Cardiac fibroblast (primary cell): Measurements from ENCODE around the gene VPS37C.

Experiments
- DNase-seq, 2 donors: peaks; one replicate each; pipeline versions ENCODE4 v3.0.0 to v3.0.0-alpha.2; 2010; ENCODE audit warnings: low read depth in 2 of 2
- H3K4me3 ChIP-seq, 2 donors: replicated peaks in 1 of 2; 1 replicate in 1 of 2; 2 replicates in 1 of 2; pipeline ENCODE4 v1.5.1; 2011; ENCODE audit warnings: low read depth in 2 of 2, low read length in 2 of 2, mild to moderate bottlenecking in 2 of 2, moderate library complexity in 1 of 2
- CTCF ChIP-seq: IDR thresholded peaks from one replicate; pipeline ENCODE4 v1.5.1; 2011; ENCODE audit warnings: low read depth, mild to moderate bottlenecking, low read length, inconsistent platforms

Gene VPS37C

GRCh38 chr11:61118004-61118403, 43.2 kb downstream of the VPS37C start:
- DNase-seq = no peak
- no peak for TF ChIP-seq CTCF
- H3K4me3 ChIP-seq = no peak overlapping the region

GRCh38 chr11:61117168-61117520, 44.1 kb downstream of the VPS37C start:
- H3K4me3 ChIP-seq = no peak overlapping the region
- no peak for DNase-seq
- no peak for TF ChIP-seq CTCF

- no peak overlapping the region for H3K4me3 ChIP-seq
- DNase-seq = no peak
- no peak for TF ChIP-seq CTCF
These were observed 44.6 kb downstream of the VPS37C start for GRCh38 chr11:61116426-61117167.

- H3K4me3 ChIP-seq = no peak overlapping the region
- no peak for TF ChIP-seq CTCF
- no peak for DNase-seq
These were observed 45.6 kb downstream of the VPS37C start for GRCh38 chr11:61115498-61116224.

- no peak for TF ChIP-seq CTCF
- DNase-seq = no peak
- H3K4me3 ChIP-seq = no peak overlapping the region
These were observed 46.3 kb downstream of the VPS37C start for GRCh38 chr11:61114913-61115312.

- no peak for DNase-seq
- no peak for TF ChIP-seq CTCF
- no peak overlapping the region for H3K4me3 ChIP-seq
These were observed 48.0 kb downstream of the VPS37C start for GRCh38 chr11:61113201-61113600.

- H3K4me3 ChIP-seq = no peak overlapping the region
- no peak for DNase-seq
- no peak for TF ChIP-seq CTCF
These were observed 48.7 kb downstream of the VPS37C start for GRCh38 chr11:61112575-61112974.
